Activated naive CD4-positive, alpha-beta T cell treated with anti-CD3 and anti-CD28 coated beads, Interleukin-2, amount 10 ng/mL, durations not matched to agents 7 days and 5 days (primary cell): ENCODE measurements around the gene TXNIP.

ENCODE experiments used
- CTCF ChIA-PET: fragments of 350-600 bp; sonication (Branson Sonifier 250); formaldehyde crosslinking; loops from one replicate; lab custom pipeline; 2021; ENCODE audit warnings: antibody characterized with exemption; lab: Charles Lee
- DNase-seq: peaks from one replicate; pipeline ENCODE4 v3.0.0-alpha.2; 2020
- H3K27ac Mint-ChIP-seq: one replicate; pipeline ENCODE4 v1.8.0; 2021; ENCODE audit warnings: mild to moderate bottlenecking, moderate library complexity, mixed read lengths
- H3K27me3 Mint-ChIP-seq: one replicate; pipeline ENCODE4 v1.8.0; 2021; ENCODE audit warnings: mild to moderate bottlenecking, mixed read lengths
- H3K36me3 Mint-ChIP-seq: one replicate; pipeline ENCODE4 v1.8.0; 2021; ENCODE audit warnings: mixed read lengths
- H3K4me1 Mint-ChIP-seq: one replicate; pipeline ENCODE4 v1.8.0; 2021; ENCODE audit warnings: mixed read lengths
- H3K4me3 Mint-ChIP-seq: one replicate; pipeline ENCODE4 v1.8.0; 2021; ENCODE audit warnings: mild to moderate bottlenecking, moderate library complexity, mixed read lengths
- H3K9me3 Mint-ChIP-seq: one replicate; pipeline ENCODE4 v1.8.0; 2021; ENCODE audit warnings: mixed read lengths

The TXNIP gene

DNA sequence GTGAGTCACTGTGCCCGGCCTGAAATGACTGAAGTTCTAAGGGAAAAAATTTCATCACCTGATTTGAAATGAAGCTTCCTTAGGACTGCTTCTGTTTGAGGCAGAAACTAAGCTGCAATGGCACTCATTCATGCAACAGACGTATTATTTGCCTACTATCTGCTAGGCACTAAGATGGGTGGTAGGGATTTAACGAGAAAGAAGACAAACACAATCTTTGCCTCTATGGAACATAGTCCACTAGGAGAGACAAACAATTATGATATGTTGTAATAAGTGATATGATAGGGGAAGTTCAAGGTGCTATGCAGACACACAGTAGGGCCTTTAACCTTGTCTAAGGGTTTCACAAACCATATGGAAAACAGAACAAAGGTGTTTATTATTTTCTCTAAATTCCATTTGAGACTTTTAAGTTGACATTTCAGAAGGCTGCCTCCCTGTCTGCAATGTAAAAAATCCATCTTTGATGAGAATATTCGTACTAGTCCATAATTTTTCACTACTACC lies 49.8 kb downstream of the TXNIP start:
- Mint-ChIP-seq H3K27me3 (no peaks in the 10 kb centered on the region), H3K9me3 (no peaks in the 10 kb centered on the region), H3K4me1 (peaks cover 18% of the 10 kb centered on the region), H3K27ac (no peak overlapping the region), H3K36me3 (peaks cover 46% of the 10 kb centered on the region), H3K4me3 (no peak overlapping the region)
- no peak for DNase-seq
- CTCF ChIA-PET = no interaction called here

DNA sequence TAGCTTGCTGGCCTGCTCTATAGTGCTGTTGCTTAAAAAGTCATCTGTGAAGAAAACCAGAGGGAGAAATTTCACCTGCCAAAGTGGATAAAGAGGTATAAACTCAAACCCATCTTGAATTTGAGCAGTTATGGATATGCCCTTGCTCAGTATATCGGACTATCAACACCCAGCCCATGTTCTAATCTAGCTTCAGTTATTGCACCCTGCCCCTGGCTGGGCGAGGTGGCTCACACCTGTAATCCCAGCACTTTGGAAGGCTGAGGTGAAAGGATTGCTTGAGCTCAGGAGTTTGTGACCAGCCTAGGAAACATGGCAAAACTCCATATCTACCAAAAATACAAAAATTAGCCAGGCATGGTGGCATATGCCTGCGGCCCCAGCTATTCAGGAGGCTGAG lies 51.8 kb downstream of the TXNIP start:
- CTCF ChIA-PET = no interaction called here
- Mint-ChIP-seq H3K27ac (no peak overlapping the region), H3K9me3 (no peaks in the 10 kb centered on the region), H3K4me3 (no peak overlapping the region), H3K4me1 (peaks cover 3% of the 10 kb centered on the region), H3K36me3 (peaks cover 51% of the 10 kb centered on the region), H3K27me3 (no peaks in the 10 kb centered on the region)
- no peak for DNase-seq

- CTCF ChIA-PET = no interaction called here
- Mint-ChIP-seq H3K4me3 (no peak overlapping the region), H3K4me1 (no peaks in the 10 kb centered on the region), H3K9me3 (no peaks in the 10 kb centered on the region), H3K27ac (no peak overlapping the region), H3K36me3 (peaks cover 43% of the 10 kb centered on the region), H3K27me3 (no peaks in the 10 kb centered on the region)
- no peak for DNase-seq
Measured at GRCh38 chr1:145942871-145943270, 53.5 kb downstream of the TXNIP start.
